GM12878 (cell line): ENCODE results near the gene CLASP1. TPM values are rescaled to one million over a fixed set of nuclear protein-coding genes. Genes with fewer than 3 reads are reported as not detected.

Source experiments
- ATAC-seq: fragments of 200-7000 bp; cut with Tn5 transposase; 3 replicates; pipeline ENCODE4 v1.9.1; 2020; ENCODE audit warnings: mild to moderate bottlenecking, moderate library complexity
- BruUV-seq: library from RNA; stranded (reverse); fragments of 400-500 nt; replicated peaks from 2 replicates; lab custom pipeline; 2021; lab: Mats Ljungman, UMichigan
- CTCF ChIA-PET: fragments of 300-600 bp; sonication (Branson Sonifier 250); formaldehyde crosslinking; extraction: SDS; loops from one replicate; lab custom pipeline; 2021; ENCODE audit warnings: inconsistent platforms; lab: Yijun Ruan, JAX
- POLR2A ChIA-PET: fragments of 350-600 bp; formaldehyde crosslinking; extraction: SDS; loops from one replicate; lab custom pipeline; 2021; ENCODE audit warnings: inconsistent platforms; lab: Charles Lee
- RAD21 ChIA-PET: fragments of 300-600 bp; sonication (Branson Sonifier 250); formaldehyde crosslinking; loops from one replicate; lab custom pipeline; 2023; ENCODE audit warnings: antibody characterized with exemption; ENCODE audit not compliant: unreplicated experiment; lab: Charles Lee
- SMC1A ChIA-PET: fragments of 300-600 bp; sonication (Branson Sonifier 250); formaldehyde crosslinking; loops from one replicate; lab custom pipeline; 2023; ENCODE audit not compliant: unreplicated experiment, uncharacterized antibody; lab: Charles Lee
- DNase-seq: peaks from one replicate; pipeline ENCODE4 v3.0.0-alpha.2; 2011; ENCODE audit warnings: low read depth, low spot score
- FAIRE-seq: peaks from 3 replicates; lab custom pipeline; 2011; peaks lifted over from hg19 to GRCh38; lab: Jason Lieb, UNC
- H2AFZ ChIP-seq: 2 replicates; pipeline ENCODE4 v1.6.0; 2011; ENCODE audit warnings: low read depth, low read length, control low read depth; ENCODE audit not compliant: control insufficient read depth
- H3K27ac ChIP-seq: 2 replicates; pipeline ENCODE4 v1.5.1; 2011; ENCODE audit warnings: control low read depth; ENCODE audit not compliant: control insufficient read depth, insufficient read depth
- H3K27me3 ChIP-seq, 2 experiments: replicated peaks in 1 of 2; 2 replicates each; pipeline versions ENCODE4 v1.6.0 to v1.6.1; 2011; ENCODE audit warnings: low read length in 1 of 2; ENCODE audit not compliant: control insufficient read depth in 2 of 2, insufficient read depth in 2 of 2
- H3K36me3 ChIP-seq, 2 experiments: 2 replicates each; pipeline ENCODE4 v1.5.1; 2011; ENCODE audit warnings: low read length in 1 of 2; ENCODE audit not compliant: control insufficient read depth in 2 of 2, insufficient read depth in 2 of 2
- H3K4me1 ChIP-seq: 2 replicates; pipeline ENCODE4 v1.6.1; 2011; ENCODE audit warnings: mild to moderate bottlenecking, low read length, moderate library complexity, mixed read lengths; ENCODE audit not compliant: control insufficient read depth, insufficient read depth
- H3K4me2 ChIP-seq: 2 replicates; pipeline ENCODE4 v1.6.0; 2011; ENCODE audit warnings: control low read depth; ENCODE audit not compliant: control insufficient read depth, insufficient read depth
- H3K4me3 ChIP-seq: fragments of 200-600 bp; sonication (generic); 2 replicates; pipeline ENCODE4 v1.5.1; 2016
- H3K79me2 ChIP-seq: 2 replicates; pipeline ENCODE4 v1.6.0; 2011; ENCODE audit warnings: low read length; ENCODE audit not compliant: control insufficient read depth, insufficient read depth
- H3K9ac ChIP-seq: 2 replicates; pipeline ENCODE4 v1.8.0; 2011; ENCODE audit warnings: low read length, control low read depth, mixed read lengths; ENCODE audit not compliant: control insufficient read depth, insufficient read depth
- H3K9me3 ChIP-seq: replicated peaks from 3 replicates; pipeline ENCODE4 v1.5.1; 2011; ENCODE audit warnings: mild to moderate bottlenecking, low read length; ENCODE audit not compliant: control insufficient read depth, insufficient read depth
- H4K20me1 ChIP-seq: 2 replicates; pipeline ENCODE4 v1.6.0; 2011; ENCODE audit not compliant: control insufficient read depth, insufficient read depth
- BHLHE40 ChIP-seq, 2 experiments: fragments of 450-650 bp in 1 of 2; IDR thresholded peaks; 2 replicates each; pipeline ENCODE4 v1.6.1; 2011 to 2017; ENCODE audit warnings: low read depth in 2 of 2, borderline replicate concordance in 1 of 2, improper control_type of control experiment in 1 of 2, low read length in 1 of 2, mild to moderate bottlenecking in 1 of 2
- BMI1 ChIP-seq: fragments of 450-650 bp; IDR thresholded peaks from 2 replicates; pipeline ENCODE4 v1.6.1; 2016; ENCODE audit warnings: mild to moderate bottlenecking, moderate library complexity, borderline replicate concordance
- NFIC ChIP-seq: IDR thresholded peaks from 2 replicates; pipeline ENCODE4 v1.6.1; 2012; ENCODE audit warnings: low read depth, mild to moderate bottlenecking, inconsistent platforms, low read length, moderate library complexity
- NR2F1 ChIP-seq: fragments of 450-650 bp; conservative IDR thresholded peaks from 2 replicates; pipeline ENCODE4 v1.6.1; 2017; ENCODE audit warnings: mild to moderate bottlenecking
- NRF1 ChIP-seq: conservative IDR thresholded peaks from 2 replicates; pipeline ENCODE4 v1.6.1; 2011; ENCODE audit warnings: mild to moderate bottlenecking, low read depth, low read length, improper control_type of control experiment
- POLR2AphosphoS2 ChIP-seq: IDR thresholded peaks from 2 replicates; pipeline ENCODE4 v1.6.1; 2011; ENCODE audit warnings: low read depth, mild to moderate bottlenecking, low read length, improper control_type of control experiment, moderate library complexity
- RFX5 ChIP-seq: IDR thresholded peaks from 2 replicates; pipeline ENCODE4 v1.6.1; 2011; ENCODE audit warnings: low read depth, low read length, improper control_type of control experiment
- SREBF1 ChIP-seq: IDR thresholded peaks from 2 replicates; pipeline ENCODE4 v1.6.1; 2012; ENCODE audit warnings: mild to moderate bottlenecking, low read length
- WGBS: methylation state at CpG from one replicate; pipeline ENCODE4 v1.1.6; 2016; ENCODE audit warnings: low lambda C conversion rate; ENCODE audit not compliant: insufficient replicate concordance, insufficient coverage; ENCODE audit errors: missing lambda C conversion rate; 5-methylcytosine and 5-hydroxymethylcytosine counted together
- in situ Hi-C: fragments of 300-500 bp; cut with MboI; formaldehyde crosslinking; loops from 9 replicates; pipeline ENCODE4 v1.14.3; 2018; ENCODE audit warnings: mixed read lengths
- intact Hi-C: fragments of 100-400 bp; cut with micrococcal nuclease; formaldehyde crosslinking; loops from one replicate; pipeline ENCODE4 v1.14.2; 2022; ENCODE audit not compliant: unreplicated experiment
- polyA plus RNA-seq, 11 experiments: library from polyadenylated mRNA; depleted of rRNA in 4 of 11; unstranded in 6 of 11; stranded (reverse) in 5 of 11; fragments of >200 nt; fragmentation: Nextera tagmentation in 4 of 11; fragmentation: Illumina TruSeq in 1 of 11; extraction: Ambion mirVana in 4 of 11; extraction: Trizol in 1 of 11; gene quantifications; 1 replicate in 1 of 11; 2 replicates in 10 of 11; pipeline versions ENCODE4 v1.2.1 to v1.2.3, GENCODE V29; 2011 to 2016; ENCODE audit warnings: inconsistent platforms in 2 of 11, missing spikeins in 2 of 11, low read depth in 1 of 11
- total RNA-seq, 4 experiments: library from RNA; depleted of rRNA in 3 of 4; stranded (reverse); fragments of >200 nt in 3 of 4; fragmentation: Illumina TruSeq in 1 of 4; extraction: Trizol in 1 of 4; gene quantifications; 2 replicates each; pipeline versions ENCODE4 v1.2.1 to v1.2.3, GENCODE V29; 2013 to 2021
- TF ChIP-seq, protein P1 (sequence below): fragments of 450-650 bp; IDR thresholded peaks from 2 replicates; pipeline ENCODE4 v1.6.1; 2017; ENCODE audit warnings: antibody characterized with exemption, mild to moderate bottlenecking, moderate library complexity
- TF ChIP-seq, protein P2 (sequence below): fragments of 150-350 bp; IDR thresholded peaks from 2 replicates; pipeline ENCODE4 v1.6.1; 2016; ENCODE audit warnings: low read depth, low read length
- TF ChIP-seq, protein P3 (sequence below): IDR thresholded peaks from 2 replicates; pipeline ENCODE4 v1.6.1; 2011; ENCODE audit warnings: low read depth, mild to moderate bottlenecking, low read length, moderate library complexity, borderline replicate concordance; ENCODE audit errors: extremely low read depth
- TF ChIP-seq, protein P4 (sequence below): IDR thresholded peaks from 2 replicates; pipeline ENCODE4 v1.6.1; 2012; ENCODE audit warnings: low read depth, low read length, improper control_type of control experiment

The CLASP1 gene
- total and polyA plus RNA-seq, 10 of the 15 experiments (the other 5 are each of a cell fraction or from before 2014, with no cell fraction given), result 1.4 to 62.4 (median 32.9) TPM

DNA sequence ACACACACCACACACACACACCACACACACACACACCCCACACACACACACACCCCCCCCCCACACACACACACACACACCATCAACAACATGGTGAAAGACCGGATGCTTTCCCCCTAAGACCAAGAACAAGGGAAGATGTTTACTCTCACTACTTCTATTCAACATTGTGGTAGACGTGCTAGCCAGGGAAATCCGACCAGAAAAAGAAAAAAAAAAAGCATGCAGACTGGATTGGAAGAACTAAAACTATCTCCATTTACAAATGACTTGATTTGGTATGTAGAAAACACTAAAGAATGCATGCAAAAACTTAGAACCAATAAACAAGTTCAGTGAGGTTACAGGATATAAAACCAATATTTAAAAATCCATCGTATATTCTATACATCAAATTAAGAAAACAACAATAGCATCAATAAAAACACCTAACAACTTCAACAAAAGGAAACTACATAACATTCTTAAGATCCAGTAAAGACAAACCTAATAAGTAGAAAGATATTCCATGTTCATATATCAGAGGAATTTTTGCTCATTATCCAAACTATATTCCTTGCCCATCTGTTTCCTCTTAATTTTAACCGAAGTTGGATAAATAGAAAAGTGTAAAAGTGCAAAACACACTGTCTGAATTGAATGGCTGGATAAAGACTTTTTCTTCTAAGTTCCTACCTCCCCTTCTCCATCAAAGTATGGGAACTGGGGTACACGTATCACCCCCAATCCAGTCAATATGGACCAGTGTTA, 170.1 kb downstream of the CLASP1 start:
- Histone ChIP-seq H4K20me1 (no peaks in the 10 kb centered on the region), H3K4me2 (no peak overlapping the region), H3K4me3 (no peak overlapping the region), H3K9ac (no peak overlapping the region), H2AFZ (no peak overlapping the region), H3K79me2 (peaks cover 1% of the 10 kb centered on the region), H3K27ac (no peak overlapping the region), H3K9me3 (no peaks in the 10 kb centered on the region), H3K36me3 (peaks cover 4 to 9% of the 10 kb centered on the region in 2 experiments; a peak in 3 of 4 replicates), H3K27me3 (no peaks in the 10 kb centered on the region), H3K4me1 (no peaks in the 10 kb centered on the region)
- ChIA-PET SMC1A (no interaction called here), CTCF (interaction anchor here (0.6 kb wide), 1 partner anchor 51 kb away, joined by 3 read pairs; no protein-coding TSS in a partner anchor), POLR2A (no interaction called here), RAD21 (interaction anchor here (1.2 kb wide), 1 partner anchor 11 kb away, joined by 3 read pairs; no protein-coding TSS in a partner anchor)
- ATAC-seq (no peak), DNase-seq (no peak), FAIRE-seq (no peak)
- BruUV-seq, result no TSS peak
- intact Hi-C loops, result no loop called here
- WGBS, result 96% methylated on average over 6 of the region's 6 CpGs
- in situ Hi-C loops, result no loop called here
- TF ChIP-seq POLR2AphosphoS2 (no peak), BHLHE40 (IDR thresholded peaks at IDR 0.05; ENCODE audit: borderline replicate concordance in 1 of 2, low read depth in 2 of 2, low read length in 1 of 2) (no peak), SREBF1 (no peak), NR2F1 (no peak), RFX5 (no peak), NRF1 (no peak), NFIC (no peak), BMI1 (no peak)
- TF ChIP-seq, protein P1, sequence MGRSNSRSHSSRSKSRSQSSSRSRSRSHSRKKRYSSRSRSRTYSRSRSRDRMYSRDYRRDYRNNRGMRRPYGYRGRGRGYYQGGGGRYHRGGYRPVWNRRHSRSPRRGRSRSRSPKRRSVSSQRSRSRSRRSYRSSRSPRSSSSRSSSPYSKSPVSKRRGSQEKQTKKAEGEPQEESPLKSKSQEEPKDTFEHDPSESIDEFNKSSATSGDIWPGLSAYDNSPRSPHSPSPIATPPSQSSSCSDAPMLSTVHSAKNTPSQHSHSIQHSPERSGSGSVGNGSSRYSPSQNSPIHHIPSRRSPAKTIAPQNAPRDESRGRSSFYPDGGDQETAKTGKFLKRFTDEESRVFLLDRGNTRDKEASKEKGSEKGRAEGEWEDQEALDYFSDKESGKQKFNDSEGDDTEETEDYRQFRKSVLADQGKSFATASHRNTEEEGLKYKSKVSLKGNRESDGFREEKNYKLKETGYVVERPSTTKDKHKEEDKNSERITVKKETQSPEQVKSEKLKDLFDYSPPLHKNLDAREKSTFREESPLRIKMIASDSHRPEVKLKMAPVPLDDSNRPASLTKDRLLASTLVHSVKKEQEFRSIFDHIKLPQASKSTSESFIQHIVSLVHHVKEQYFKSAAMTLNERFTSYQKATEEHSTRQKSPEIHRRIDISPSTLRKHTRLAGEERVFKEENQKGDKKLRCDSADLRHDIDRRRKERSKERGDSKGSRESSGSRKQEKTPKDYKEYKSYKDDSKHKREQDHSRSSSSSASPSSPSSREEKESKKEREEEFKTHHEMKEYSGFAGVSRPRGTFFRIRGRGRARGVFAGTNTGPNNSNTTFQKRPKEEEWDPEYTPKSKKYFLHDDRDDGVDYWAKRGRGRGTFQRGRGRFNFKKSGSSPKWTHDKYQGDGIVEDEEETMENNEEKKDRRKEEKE, result no peak
- TF ChIP-seq, protein P2, sequence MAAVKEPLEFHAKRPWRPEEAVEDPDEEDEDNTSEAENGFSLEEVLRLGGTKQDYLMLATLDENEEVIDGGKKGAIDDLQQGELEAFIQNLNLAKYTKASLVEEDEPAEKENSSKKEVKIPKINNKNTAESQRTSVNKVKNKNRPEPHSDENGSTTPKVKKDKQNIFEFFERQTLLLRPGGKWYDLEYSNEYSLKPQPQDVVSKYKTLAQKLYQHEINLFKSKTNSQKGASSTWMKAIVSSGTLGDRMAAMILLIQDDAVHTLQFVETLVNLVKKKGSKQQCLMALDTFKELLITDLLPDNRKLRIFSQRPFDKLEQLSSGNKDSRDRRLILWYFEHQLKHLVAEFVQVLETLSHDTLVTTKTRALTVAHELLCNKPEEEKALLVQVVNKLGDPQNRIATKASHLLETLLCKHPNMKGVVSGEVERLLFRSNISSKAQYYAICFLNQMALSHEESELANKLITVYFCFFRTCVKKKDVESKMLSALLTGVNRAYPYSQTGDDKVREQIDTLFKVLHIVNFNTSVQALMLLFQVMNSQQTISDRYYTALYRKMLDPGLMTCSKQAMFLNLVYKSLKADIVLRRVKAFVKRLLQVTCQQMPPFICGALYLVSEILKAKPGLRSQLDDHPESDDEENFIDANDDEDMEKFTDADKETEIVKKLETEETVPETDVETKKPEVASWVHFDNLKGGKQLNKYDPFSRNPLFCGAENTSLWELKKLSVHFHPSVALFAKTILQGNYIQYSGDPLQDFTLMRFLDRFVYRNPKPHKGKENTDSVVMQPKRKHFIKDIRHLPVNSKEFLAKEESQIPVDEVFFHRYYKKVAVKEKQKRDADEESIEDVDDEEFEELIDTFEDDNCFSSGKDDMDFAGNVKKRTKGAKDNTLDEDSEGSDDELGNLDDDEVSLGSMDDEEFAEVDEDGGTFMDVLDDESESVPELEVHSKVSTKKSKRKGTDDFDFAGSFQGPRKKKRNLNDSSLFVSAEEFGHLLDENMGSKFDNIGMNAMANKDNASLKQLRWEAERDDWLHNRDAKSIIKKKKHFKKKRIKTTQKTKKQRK, result no peak
- TF ChIP-seq, protein P3, sequence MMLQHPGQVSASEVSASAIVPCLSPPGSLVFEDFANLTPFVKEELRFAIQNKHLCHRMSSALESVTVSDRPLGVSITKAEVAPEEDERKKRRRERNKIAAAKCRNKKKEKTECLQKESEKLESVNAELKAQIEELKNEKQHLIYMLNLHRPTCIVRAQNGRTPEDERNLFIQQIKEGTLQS, result no peak
- TF ChIP-seq, protein P4, sequence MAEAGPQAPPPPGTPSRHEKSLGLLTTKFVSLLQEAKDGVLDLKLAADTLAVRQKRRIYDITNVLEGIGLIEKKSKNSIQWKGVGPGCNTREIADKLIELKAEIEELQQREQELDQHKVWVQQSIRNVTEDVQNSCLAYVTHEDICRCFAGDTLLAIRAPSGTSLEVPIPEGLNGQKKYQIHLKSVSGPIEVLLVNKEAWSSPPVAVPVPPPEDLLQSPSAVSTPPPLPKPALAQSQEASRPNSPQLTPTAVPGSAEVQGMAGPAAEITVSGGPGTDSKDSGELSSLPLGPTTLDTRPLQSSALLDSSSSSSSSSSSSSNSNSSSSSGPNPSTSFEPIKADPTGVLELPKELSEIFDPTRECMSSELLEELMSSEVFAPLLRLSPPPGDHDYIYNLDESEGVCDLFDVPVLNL, result no peak
